PC-9 (cell line): ENCODE measurements around the gene LHX6. TPM values are rescaled to one million over a fixed set of nuclear protein-coding genes. Genes with fewer than 3 reads are reported as not detected.
A peak's percentile ranks its signal among the peaks of the same experiment; 100 is the strongest.

ENCODE experiments used
- BruUV-seq: library from RNA; stranded (reverse); fragments of 400-500 nt; replicated peaks from 2 replicates; lab custom pipeline; 2021; lab: Mats Ljungman, UMichigan
- CTCF ChIA-PET: fragments of 300-600 bp; sonication (Branson Sonifier 250); formaldehyde crosslinking; loops from one replicate; lab custom pipeline; 2022; ENCODE audit warnings: antibody characterized with exemption; lab: Charles Lee
- POLR2A ChIA-PET: fragments of 300-600 bp; sonication (Branson Sonifier 250); formaldehyde crosslinking; loops from one replicate; lab custom pipeline; 2022; ENCODE audit warnings: antibody characterized with exemption; ENCODE audit not compliant: unreplicated experiment; lab: Charles Lee
- DNase-seq, 2 experiments: peaks; one replicate each; pipeline versions ENCODE4 v3.0.0 to v3.0.0-alpha.2; 2015 to 2022; ENCODE audit warnings: mixed read lengths in 1 of 2
- H2AFZ ChIP-seq: fragments of 200-600 bp; sonication (generic); 2 replicates; pipeline ENCODE4 v1.8.1; 2017; ENCODE audit warnings: antibody characterized with exemption
- H3F3A ChIP-seq: fragments of 200-600 bp; sonication (generic); 2 replicates; pipeline ENCODE4 v1.8.1; 2017; ENCODE audit warnings: antibody characterized with exemption, mild to moderate bottlenecking, low read depth; ENCODE audit not compliant: insufficient read depth
- H3K27ac ChIP-seq: fragments of 200-600 bp; sonication (generic); 2 replicates; pipeline ENCODE4 v1.6.1; 2016; ENCODE audit warnings: mixed run types
- H3K27me3 ChIP-seq: fragments of 200-600 bp; sonication (generic); 2 replicates; pipeline ENCODE4 v1.6.1; 2016; ENCODE audit warnings: low read depth, mixed run types; ENCODE audit not compliant: insufficient read depth
- H3K36me3 ChIP-seq: fragments of 200-600 bp; sonication (generic); 2 replicates; pipeline ENCODE4 v1.6.1; 2016; ENCODE audit warnings: low read depth, mixed run types
- H3K4me1 ChIP-seq: fragments of 200-600 bp; sonication (generic); replicated peaks from 2 replicates; pipeline ENCODE4 v1.6.1; 2016; ENCODE audit warnings: mixed run types; ENCODE audit not compliant: insufficient read depth
- H3K4me2 ChIP-seq: fragments of 200-600 bp; sonication (generic); 2 replicates; pipeline ENCODE4 v1.6.1; 2017; ENCODE audit warnings: mixed run types
- H3K4me3 ChIP-seq: fragments of 200-600 bp; sonication (generic); 2 replicates; pipeline ENCODE4 v1.6.1; 2016; ENCODE audit warnings: mixed run types
- H3K79me2 ChIP-seq: fragments of 200-600 bp; sonication (generic); 2 replicates; pipeline ENCODE4 v1.6.1; 2017; ENCODE audit warnings: low read depth, mixed run types
- H3K9me2 ChIP-seq: fragments of 200-600 bp; sonication (generic); 2 replicates; pipeline ENCODE4 v1.8.1; 2017; ENCODE audit warnings: mild to moderate bottlenecking; ENCODE audit not compliant: insufficient read depth
- H3K9me3 ChIP-seq: fragments of 200-600 bp; sonication (generic); 2 replicates; pipeline ENCODE4 v1.8.1; 2016; ENCODE audit warnings: low read depth; ENCODE audit not compliant: insufficient read depth
- H4K20me1 ChIP-seq: fragments of 200-600 bp; sonication (generic); 2 replicates; pipeline ENCODE4 v1.8.1; 2017; ENCODE audit not compliant: insufficient read depth
- CTCF ChIP-seq: fragments of 200-600 bp; sonication (generic); conservative IDR thresholded peaks from 2 replicates; pipeline ENCODE4 v1.6.1; 2017; ENCODE audit warnings: mixed run types, antibody characterized with exemption, mild to moderate bottlenecking, moderate library complexity
- EZH2 ChIP-seq: fragments of 200-600 bp; sonication (generic); IDR thresholded peaks from 2 replicates; pipeline ENCODE4 v1.8.0; 2017; ENCODE audit warnings: antibody characterized with exemption, low read depth
- intact Hi-C: fragments of 100-400 bp; cut with micrococcal nuclease; formaldehyde crosslinking; loops from one replicate; pipeline ENCODE4 v1.10.0; 2022; ENCODE audit not compliant: unreplicated experiment
- total RNA-seq: library from RNA; stranded (reverse); gene quantifications from 2 replicates; pipeline ENCODE4 v1.2.3, GENCODE V29; 2021

LHX6 gene
- total RNA-seq, 1 experiment from 2014 or later, result not detected

GRCh38 chr9:122158202-122158601 is 70.6 kb downstream of the LHX6 start:
- Histone ChIP-seq H3K4me3 (no peak overlapping the region; the same call in 1 of the 2 replicates), H3K9me3 (no peaks in the 10 kb centered on the region), H3K4me2 (peak overlapping the region; percentile 20), H3K36me3 (no peaks in the 10 kb centered on the region), H3K27me3 (peaks cover 9% of the 10 kb centered on the region), H4K20me1 (peaks cover 7% of the 10 kb centered on the region), H3K4me1 (peaks cover 12% of the 10 kb centered on the region; the same call in 1 of the 2 replicates), H3K9me2 (no peaks in the 10 kb centered on the region), H2AFZ (no peak overlapping the region), H3K79me2 (peaks cover 49% of the 10 kb centered on the region), H3K27ac (no peak overlapping the region), H3F3A (no peaks in the 10 kb centered on the region)
- CTCF ChIA-PET, result no interaction called here
- TF ChIP-seq CTCF, result peak; percentile 66
- TF ChIP-seq EZH2, result no peak
- intact Hi-C loops, result loop anchor here (2.0 kb wide), 1 partner anchor 107 kb away; the partner anchor contains the start of genes MRRF and RBM18
- POLR2A ChIA-PET, result no interaction called here
- DNase-seq, result peak in 1 of 2 experiments; percentile 20
- BruUV-seq, result no TSS peak

GRCh38 chr9:122155796-122156195 is 73.0 kb downstream of the LHX6 start:
- peaks cover 49% of the 10 kb centered on the region for H3K79me2 ChIP-seq
- H3K9me2 ChIP-seq, result no peaks in the 10 kb centered on the region
- H4K20me1 ChIP-seq, result peaks cover 12% of the 10 kb centered on the region
- TF ChIP-seq EZH2, result no peak
- TF ChIP-seq CTCF, result no peak
- no peak overlapping the region for H3K4me2 ChIP-seq
- no peak overlapping the region for H2AFZ ChIP-seq
- H3K36me3 ChIP-seq, result peaks cover 8% of the 10 kb centered on the region; the same call in 1 of the 2 replicates
- no peaks in the 10 kb centered on the region for H3F3A ChIP-seq
- H3K4me3 ChIP-seq, result no peak overlapping the region
- H3K27me3 ChIP-seq, result no peaks in the 10 kb centered on the region
- peaks cover 12% of the 10 kb centered on the region; the same call in 1 of the 2 replicates for H3K4me1 ChIP-seq
- intact Hi-C loops, result no loop called here
- H3K9me3 ChIP-seq, result no peaks in the 10 kb centered on the region
- ChIA-PET POLR2A (no interaction called here), CTCF (interaction anchor here (0.7 kb wide), 1 partner anchor 15 kb away, joined by 3 read pairs; no protein-coding TSS in a partner anchor)
- H3K27ac ChIP-seq, result no peak overlapping the region
- DNase-seq, result no peak
- BruUV-seq, result no TSS peak

Other genes starting within 250 kb of the LHX6 start
- gene TTLL11, start 135.6 kb downstream of the LHX6 start, total RNA-seq, result 2.0 and 2.3 TPM in 2 replicates
- 73.4 and 84.6 TPM in 2 replicates for gene NDUFA8, start 69.2 kb downstream of the LHX6 start, total RNA-seq
- not detected in 2 replicates for gene MORN5, start 69.0 kb downstream of the LHX6 start, total RNA-seq
- gene RBM18, start 35.9 kb upstream of the LHX6 start, total RNA-seq, result 15.1 and 16.1 TPM in 2 replicates
- 69.0 and 79.5 TPM in 2 replicates for gene MRRF, start 35.9 kb upstream of the LHX6 start, total RNA-seq
- 1.8 TPM in 2 replicates for gene PTGS1, start 142.1 kb upstream of the LHX6 start, total RNA-seq
- gene OR1J1, start 249.0 kb upstream of the LHX6 start, total RNA-seq, result not detected in 2 replicates